ENCODE measurements around the gene EBPL.

DNA sequence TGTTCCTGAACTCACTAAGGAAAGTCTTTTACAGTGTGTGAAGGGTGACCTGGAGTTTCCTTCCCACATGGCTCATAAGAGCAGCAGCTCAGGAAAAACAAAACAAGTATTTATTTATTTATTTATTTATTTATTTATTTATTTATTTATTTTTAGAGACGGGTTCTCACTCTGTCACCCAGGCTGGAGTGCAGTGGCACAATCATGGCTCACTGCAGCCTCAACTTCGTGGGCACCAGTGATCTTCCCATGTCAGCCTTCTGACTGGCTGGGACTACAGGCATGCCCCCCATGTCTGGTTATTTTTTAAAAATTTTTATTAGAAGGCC lies 52.6 kb downstream of the EBPL start:
- TF ChIP-seq ZNF274 (IDR thresholded peaks at IDR 0.05; ENCODE audit: low read depth, low read length) (no peak), YY1 (IDR thresholded peaks at IDR 0.05; ENCODE audit: insufficient read depth, insufficient read length) (no peak)

Measured in NT2/D1 (cell line).